ENCODE measurements around the gene ASXL3.

- TF ChIP-seq EZH2 (IDR thresholded peaks at IDR 0.05; ENCODE audit: borderline replicate concordance, low read length) (no peak), CTCF (IDR thresholded peaks at IDR 0.05; ENCODE audit: low read length) (no peak)
These were observed 134.7 kb downstream of the ASXL3 start for GRCh38 chr18:33712719-33713118.

Data from OCI-LY1 (cell line).